KOPT-K1 (cell line): ENCODE results near the gene NEDD8.
"Not testable (repeated sequence)": the region's sequence is repeated elsewhere in the genome, so short reads cannot be mapped to it uniquely, and the experiment has no call there.

Source experiments
- H3K27ac ChIP-seq: fragments of 200-600 bp; sonication (generic); 2 replicates; pipeline ENCODE4 v1.5.1; 2016; ENCODE audit warnings: antibody characterized with exemption, mild to moderate bottlenecking, low read depth, low read length; ENCODE audit not compliant: poor library complexity, severe bottlenecking
- H3K36me3 ChIP-seq: fragments of 200-600 bp; sonication (generic); 2 replicates; pipeline ENCODE4 v1.5.1; 2017; ENCODE audit warnings: antibody characterized with exemption, mild to moderate bottlenecking, low read length, moderate library complexity; ENCODE audit not compliant: insufficient read depth
- H3K9me3 ChIP-seq: fragments of 200-600 bp; sonication (generic); 2 replicates; pipeline ENCODE4 v1.5.1; 2017; ENCODE audit warnings: antibody characterized with exemption, low read length, mild to moderate bottlenecking; ENCODE audit not compliant: insufficient read depth, poor library complexity, severe bottlenecking

The NEDD8 gene

DNA sequence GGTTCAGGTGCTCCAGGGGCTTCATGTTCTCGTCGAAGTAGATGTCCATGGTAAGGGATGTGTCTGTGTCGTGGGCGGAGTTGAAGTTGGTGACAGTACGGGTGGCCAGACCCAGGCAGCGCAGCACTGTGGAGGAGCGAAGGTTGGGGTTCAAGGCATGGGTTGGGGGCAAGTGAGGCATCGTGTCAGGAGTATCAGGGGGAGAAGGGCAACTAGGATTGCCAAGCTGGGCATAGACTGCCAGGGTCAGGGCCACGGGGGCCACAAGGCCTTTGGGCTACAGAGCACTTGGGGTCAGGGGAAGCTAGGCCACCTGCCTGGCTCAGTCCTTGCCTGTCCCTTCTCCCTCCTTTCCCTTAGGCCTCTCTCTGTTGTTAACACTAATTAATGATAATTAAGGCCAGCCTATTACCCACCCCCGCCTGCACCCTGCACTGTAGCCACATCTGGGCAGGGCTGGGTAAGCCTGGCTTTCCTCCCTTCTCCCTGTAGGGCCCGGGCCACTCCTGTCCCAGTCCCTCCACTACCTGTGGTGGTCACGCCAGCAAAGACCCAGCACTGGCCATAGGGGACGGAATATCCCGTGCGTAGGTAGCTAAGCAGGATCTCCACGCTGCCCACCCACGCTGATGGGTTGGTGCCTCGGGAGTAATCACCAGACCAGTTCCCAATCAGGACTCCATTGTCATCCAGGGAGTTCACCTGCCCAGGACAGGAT is 26.5 kb upstream of the NEDD8 start:
- no peak overlapping the region for H3K27ac ChIP-seq
- no peaks in the 10 kb centered on the region for H3K9me3 ChIP-seq

GRCh38 chr14:24258119-24258518 is 26.0 kb upstream of the NEDD8 start:
- H3K36me3 ChIP-seq: no peaks in the 10 kb centered on the region
- no peak overlapping the region for H3K27ac ChIP-seq

More for the DNA sequence above, 26.5 kb upstream of the NEDD8 start:
- no peaks in the 10 kb centered on the region for H3K36me3 ChIP-seq

GRCh38 chr14:24256960-24257359 is 24.8 kb upstream of the NEDD8 start:
- no peaks in the 10 kb centered on the region for H3K36me3 ChIP-seq
- H3K27ac ChIP-seq: no peak overlapping the region
- H3K9me3 ChIP-seq: no peaks in the 10 kb centered on the region

More at GRCh38 chr14:24258119-24258518, 26.0 kb upstream of the NEDD8 start:
- no peaks in the 10 kb centered on the region for H3K9me3 ChIP-seq

DNA sequence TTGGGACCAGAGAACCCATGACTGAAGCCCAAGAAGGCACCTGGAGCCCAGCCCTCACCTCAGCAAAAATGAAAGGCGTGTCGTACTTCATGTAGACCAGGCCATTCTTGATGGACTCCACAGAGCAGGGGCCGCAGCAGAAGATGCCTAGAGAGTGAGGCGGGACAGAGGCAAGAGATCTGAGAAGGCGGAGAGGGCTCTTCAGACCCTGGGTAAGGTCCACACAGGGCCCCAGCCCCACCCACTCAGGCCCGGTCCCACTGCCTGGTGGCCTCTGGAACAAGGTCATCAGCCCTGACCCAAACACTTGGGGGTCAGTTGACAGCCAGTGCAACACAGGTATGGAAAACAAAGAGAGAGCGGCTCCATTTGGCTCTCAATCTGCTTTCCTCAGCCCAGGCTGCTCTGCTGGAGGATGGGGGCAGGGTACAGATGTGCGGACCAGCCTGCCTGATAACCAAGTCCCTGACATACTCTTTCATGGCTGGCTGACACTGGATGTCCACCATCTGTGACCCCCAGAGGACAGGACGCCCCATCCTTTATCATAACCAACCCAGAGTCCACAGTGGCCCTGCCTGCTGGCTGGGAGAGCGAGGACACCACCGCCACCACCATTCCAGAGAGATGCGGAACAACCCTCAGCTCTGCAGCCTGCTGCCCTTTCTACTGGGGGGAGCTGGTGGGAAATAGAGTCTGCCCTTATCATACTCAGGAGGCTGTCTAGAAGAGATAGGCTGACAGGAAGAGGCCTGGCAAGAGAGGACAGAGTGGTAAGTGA is 24.0 kb upstream of the NEDD8 start:
- H3K9me3 ChIP-seq: no peaks in the 10 kb centered on the region
- H3K27ac ChIP-seq: no peak overlapping the region
- no peaks in the 10 kb centered on the region for H3K36me3 ChIP-seq

- Histone ChIP-seq H3K9me3 (no peaks in the 10 kb centered on the region), H3K27ac (no peak overlapping the region), H3K36me3 (no peaks in the 10 kb centered on the region)
These were observed 23.3 kb upstream of the NEDD8 start for GRCh38 chr14:24255438-24255837.

- H3K9me3 ChIP-seq: no peaks in the 10 kb centered on the region
- H3K36me3 ChIP-seq: no peaks in the 10 kb centered on the region
These were observed 22.6 kb upstream of the NEDD8 start for GRCh38 chr14:24254630-24255392.

GRCh38 chr14:24253936-24254335 is 21.8 kb upstream of the NEDD8 start:
- no peak overlapping the region for H3K27ac ChIP-seq
- H3K9me3 ChIP-seq: no peaks in the 10 kb centered on the region
- H3K36me3 ChIP-seq: no peaks in the 10 kb centered on the region

More at GRCh38 chr14:24254630-24255392, 22.6 kb upstream of the NEDD8 start:
- H3K27ac ChIP-seq: no peak overlapping the region

DNA sequence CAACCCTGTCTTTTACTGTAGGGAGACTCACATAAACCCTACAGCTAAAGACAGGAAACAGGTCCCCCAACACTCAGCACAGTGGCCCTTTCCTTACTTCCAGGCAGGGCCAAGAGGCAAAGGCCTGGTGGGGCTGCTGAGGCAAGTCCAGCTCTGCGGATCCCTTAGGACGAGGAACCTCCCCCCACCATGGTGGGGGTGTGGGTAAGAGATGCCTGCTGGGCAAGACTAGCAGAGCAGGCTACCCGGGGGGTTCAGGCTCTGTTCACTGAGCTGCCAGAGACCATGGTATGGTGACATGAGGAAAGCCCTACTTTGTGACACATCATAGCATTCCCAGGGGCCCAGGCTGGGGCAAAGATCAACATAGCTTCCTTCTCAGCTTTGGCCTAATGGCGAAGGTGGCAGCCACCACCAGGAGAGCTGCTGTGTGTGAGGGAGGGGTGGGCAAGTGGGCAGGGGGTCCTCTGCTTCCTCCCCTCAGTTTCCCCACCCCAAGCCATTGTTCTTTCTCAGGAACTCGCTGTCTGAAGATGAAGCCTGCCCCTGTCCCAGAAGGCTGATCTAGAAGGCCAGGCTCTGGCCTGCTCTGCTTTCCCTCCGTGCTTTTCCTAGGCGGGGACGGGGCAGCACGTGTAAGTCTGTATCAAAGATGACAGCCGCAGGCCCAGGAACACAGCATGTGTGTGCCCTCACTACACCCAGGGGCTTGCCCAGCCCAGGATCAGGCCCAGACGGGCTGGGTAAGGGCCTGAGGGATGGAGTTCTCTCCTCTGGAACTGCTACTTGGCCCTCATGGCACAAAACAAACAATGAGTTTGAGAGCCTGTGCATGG is 20.3 kb upstream of the NEDD8 start:
- Histone ChIP-seq H3K9me3 (no peaks in the 10 kb centered on the region), H3K27ac (no peak overlapping the region), H3K36me3 (no peaks in the 10 kb centered on the region)

DNA sequence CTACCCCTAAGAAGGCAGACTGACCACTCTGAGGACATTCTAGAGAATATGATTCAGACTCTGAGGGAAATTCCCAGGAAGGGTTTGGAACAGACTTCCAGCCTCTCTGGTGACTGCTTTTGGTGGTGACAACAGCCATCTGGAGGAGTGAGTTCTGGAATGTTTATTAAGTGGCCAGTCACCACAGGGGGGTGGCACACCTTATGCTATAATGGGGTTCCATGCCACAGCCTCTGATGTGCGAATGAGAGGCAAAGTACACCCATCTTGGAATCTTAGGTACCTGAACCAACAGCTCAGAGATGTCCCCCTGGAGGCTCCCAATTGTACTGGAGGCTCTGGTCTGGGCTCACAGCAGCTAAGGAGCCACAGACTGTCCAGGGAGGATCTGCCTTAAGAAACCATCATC is 19.7 kb upstream of the NEDD8 start:
- H3K36me3 ChIP-seq: no peaks in the 10 kb centered on the region
- H3K27ac ChIP-seq: no peak overlapping the region

DNA sequence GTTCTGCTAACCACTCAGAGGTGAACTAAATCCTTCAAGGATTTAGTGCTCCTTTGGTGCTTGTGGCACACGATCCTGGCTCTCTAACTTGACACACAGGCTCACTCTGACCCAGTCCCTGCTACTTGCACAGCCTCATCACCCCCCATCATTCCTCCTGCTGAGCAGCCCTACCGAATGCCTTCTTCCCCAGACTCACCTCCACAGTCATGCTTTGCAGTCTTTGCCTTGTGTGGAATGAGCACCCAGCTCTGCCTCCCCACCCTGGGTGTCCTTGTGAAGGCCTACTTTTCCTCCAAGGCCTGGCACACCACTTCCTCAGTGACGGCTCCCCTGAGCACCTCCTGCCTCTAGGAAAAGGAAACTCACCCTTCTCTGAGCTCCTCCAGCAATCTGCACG is 18.2 kb upstream of the NEDD8 start:
- Histone ChIP-seq H3K9me3 (no peaks in the 10 kb centered on the region), H3K27ac (no peak overlapping the region), H3K36me3 (no peaks in the 10 kb centered on the region)

More for the DNA sequence above, 19.7 kb upstream of the NEDD8 start:
- H3K9me3 ChIP-seq: no peaks in the 10 kb centered on the region

- Histone ChIP-seq H3K27ac (no peak overlapping the region), H3K9me3 (no peaks in the 10 kb centered on the region), H3K36me3 (no peaks in the 10 kb centered on the region)
These were observed 17.3 kb upstream of the NEDD8 start for GRCh38 chr14:24249230-24250021.

- no peak overlapping the region for H3K27ac ChIP-seq
- no peaks in the 10 kb centered on the region for H3K9me3 ChIP-seq
- no peaks in the 10 kb centered on the region for H3K36me3 ChIP-seq
These were observed 15.3 kb upstream of the NEDD8 start for GRCh38 chr14:24247422-24247821.

DNA sequence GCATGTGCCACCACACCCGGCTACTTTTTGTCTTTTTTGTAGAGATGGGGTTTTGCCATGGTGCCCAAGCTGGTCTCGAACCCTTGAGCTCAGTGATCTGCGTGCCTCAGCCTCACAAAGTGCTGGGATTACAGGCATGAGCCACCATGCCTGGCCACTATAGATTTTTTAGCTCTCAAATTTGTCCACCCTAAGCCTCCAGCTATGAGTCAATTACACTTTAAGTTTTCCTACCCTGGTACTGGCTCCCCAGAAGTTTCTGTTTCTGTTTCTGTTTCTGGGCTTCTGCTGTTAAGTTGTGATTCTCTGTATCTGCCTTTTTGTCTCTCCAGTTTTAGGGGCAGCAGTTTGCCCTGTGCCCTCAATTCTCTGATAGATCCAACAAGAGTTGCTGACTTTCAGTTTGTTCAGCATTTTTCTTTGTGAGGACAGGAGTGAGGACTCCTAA is 14.6 kb upstream of the NEDD8 start:
- Histone ChIP-seq H3K36me3 (no peaks in the 10 kb centered on the region), H3K27ac (no peak overlapping the region), H3K9me3 (no peaks in the 10 kb centered on the region)

DNA sequence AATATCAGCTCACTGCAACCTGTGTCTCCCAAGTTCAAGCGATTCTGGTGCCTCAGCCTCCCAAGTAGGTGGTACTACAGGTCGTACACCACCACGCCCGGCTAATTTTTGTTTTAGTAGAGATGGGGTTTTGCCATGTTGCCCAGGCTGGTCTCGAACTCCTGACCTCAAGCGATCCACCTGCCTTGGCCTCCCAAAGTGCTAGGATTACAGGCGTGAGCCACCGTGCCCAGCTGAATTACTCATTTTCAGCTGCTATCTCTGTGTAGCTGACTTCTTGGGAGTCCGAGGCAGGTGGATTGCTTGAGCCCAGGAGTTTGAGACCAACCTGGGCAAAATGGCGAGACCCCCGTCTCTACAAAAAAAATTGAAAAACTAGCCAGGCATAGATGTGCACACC is 13.2 kb upstream of the NEDD8 start:
- not testable (repeated sequence) for H3K27ac ChIP-seq, H3K9me3 ChIP-seq

More for the DNA sequence above, 13.2 kb upstream of the NEDD8 start:
- H3K36me3 ChIP-seq: peaks cover 11% of the 10 kb centered on the region
